ENCODE data around the gene L3MBTL2.
"Not testable (repeated sequence)": the region's sequence is repeated elsewhere in the genome, so short reads cannot be mapped to it uniquely, and the experiment has no call there.

The L3MBTL2 gene

GRCh38 chr22:41204992-41205900, at the start of gene L3MBTL2:
L3MBTL2 (plus strand) TSS chr22:41205312; CDS start chr22:41205363, 51 bp downstream.
- Histone ChIP-seq H3K4me3 (ENCODE audit: low read length) (peak within 1 kb of the TSS; percentile 57), H3K4me1 (ENCODE audit: control insufficient read depth, insufficient read depth, low read length) (peaks cover 8% of the 10 kb centered on the region), H3K9me3 (ENCODE audit: control insufficient read depth, low read length) (no peaks in the 10 kb centered on the region), H3K9ac (ENCODE audit: low read length) (peak within 1 kb of the TSS; percentile 65), H3K36me3 (ENCODE audit: control insufficient read depth, insufficient read depth, low read length) (no peaks in the 10 kb centered on the region), H3K27me3 (ENCODE audit: control insufficient read depth, insufficient read depth, low read length) (no peaks in the 10 kb centered on the region)

GRCh38 chr22:41157083-41157482, 48.0 kb upstream of the L3MBTL2 start:
- Histone ChIP-seq H3K9ac (ENCODE audit: low read length) (no peak overlapping the region), H3K36me3 (ENCODE audit: control insufficient read depth, insufficient read depth, low read length) (peaks cover 28% of the 10 kb centered on the region), H3K9me3 (ENCODE audit: control insufficient read depth, low read length) (no peaks in the 10 kb centered on the region), H3K4me1 (ENCODE audit: control insufficient read depth, insufficient read depth, low read length) (no peaks in the 10 kb centered on the region), H3K27me3 (ENCODE audit: control insufficient read depth, insufficient read depth, low read length) (no peaks in the 10 kb centered on the region), H3K4me3 (ENCODE audit: low read length) (no peak overlapping the region)

GRCh38 chr22:41169157-41169556, 36.0 kb upstream of the L3MBTL2 start:
- Histone ChIP-seq H3K36me3 (ENCODE audit: control insufficient read depth, insufficient read depth, low read length) (peaks cover 5% of the 10 kb centered on the region), H3K9ac (ENCODE audit: low read length) (no peak overlapping the region), H3K9me3 (ENCODE audit: control insufficient read depth, low read length) (no peaks in the 10 kb centered on the region), H3K27me3 (ENCODE audit: control insufficient read depth, insufficient read depth, low read length) (no peaks in the 10 kb centered on the region), H3K4me3 (ENCODE audit: low read length) (no peak overlapping the region), H3K4me1 (ENCODE audit: control insufficient read depth, insufficient read depth, low read length) (no peaks in the 10 kb centered on the region)

- H3K36me3 ChIP-seq (ENCODE audit: control insufficient read depth, insufficient read depth, low read length): peaks cover 5% of the 10 kb centered on the region
- no peaks in the 10 kb centered on the region for H3K4me1 ChIP-seq (ENCODE audit: control insufficient read depth, insufficient read depth, low read length)
These were observed 33.1 kb upstream of the L3MBTL2 start for GRCh38 chr22:41171996-41172395.

GRCh38 chr22:41175546-41175945, 29.6 kb upstream of the L3MBTL2 start:
- no peak overlapping the region for H3K9ac ChIP-seq (ENCODE audit: low read length)
- no peaks in the 10 kb centered on the region for H3K9me3 ChIP-seq (ENCODE audit: control insufficient read depth, low read length)
- H3K36me3 ChIP-seq (ENCODE audit: control insufficient read depth, insufficient read depth, low read length): peaks cover 17% of the 10 kb centered on the region
- H3K4me3 ChIP-seq (ENCODE audit: low read length): no peak overlapping the region
- H3K27me3 ChIP-seq (ENCODE audit: control insufficient read depth, insufficient read depth, low read length): no peaks in the 10 kb centered on the region
- no peaks in the 10 kb centered on the region for H3K4me1 ChIP-seq (ENCODE audit: control insufficient read depth, insufficient read depth, low read length)

More at GRCh38 chr22:41171996-41172395, 33.1 kb upstream of the L3MBTL2 start:
- no peaks in the 10 kb centered on the region for H3K27me3 ChIP-seq (ENCODE audit: control insufficient read depth, insufficient read depth, low read length)
- no peak overlapping the region for H3K9ac ChIP-seq (ENCODE audit: low read length)
- H3K4me3 ChIP-seq (ENCODE audit: low read length): no peak overlapping the region
- H3K9me3 ChIP-seq (ENCODE audit: control insufficient read depth, low read length): no peaks in the 10 kb centered on the region

- peaks cover 17% of the 10 kb centered on the region for H3K36me3 ChIP-seq (ENCODE audit: control insufficient read depth, insufficient read depth, low read length)
- no peaks in the 10 kb centered on the region for H3K27me3 ChIP-seq (ENCODE audit: control insufficient read depth, insufficient read depth, low read length)
- H3K4me1 ChIP-seq (ENCODE audit: control insufficient read depth, insufficient read depth, low read length): peaks cover 3% of the 10 kb centered on the region
- H3K9me3 ChIP-seq (ENCODE audit: control insufficient read depth, low read length): no peaks in the 10 kb centered on the region
- H3K4me3 ChIP-seq (ENCODE audit: low read length): no peak overlapping the region
- no peak overlapping the region for H3K9ac ChIP-seq (ENCODE audit: low read length)
These were observed 28.0 kb upstream of the L3MBTL2 start for GRCh38 chr22:41177040-41177621.

- Histone ChIP-seq H3K27me3 (ENCODE audit: control insufficient read depth, insufficient read depth, low read length) (no peaks in the 10 kb centered on the region), H3K36me3 (ENCODE audit: control insufficient read depth, insufficient read depth, low read length) (peaks cover 17% of the 10 kb centered on the region), H3K9ac (ENCODE audit: low read length) (no peak overlapping the region), H3K4me1 (ENCODE audit: control insufficient read depth, insufficient read depth, low read length) (peaks cover 4% of the 10 kb centered on the region), H3K9me3 (ENCODE audit: control insufficient read depth, low read length) (no peaks in the 10 kb centered on the region), H3K4me3 (ENCODE audit: low read length) (no peak overlapping the region)
These were observed 27.3 kb upstream of the L3MBTL2 start for GRCh38 chr22:41177622-41178424.

GRCh38 chr22:41178425-41178975, 26.6 kb upstream of the L3MBTL2 start:
- H3K27me3 ChIP-seq (ENCODE audit: control insufficient read depth, insufficient read depth, low read length): no peaks in the 10 kb centered on the region
- peaks cover 14% of the 10 kb centered on the region for H3K36me3 ChIP-seq (ENCODE audit: control insufficient read depth, insufficient read depth, low read length)
- no peaks in the 10 kb centered on the region for H3K9me3 ChIP-seq (ENCODE audit: control insufficient read depth, low read length)
- no peak overlapping the region for H3K4me3 ChIP-seq (ENCODE audit: low read length)
- peaks cover 4% of the 10 kb centered on the region for H3K4me1 ChIP-seq (ENCODE audit: control insufficient read depth, insufficient read depth, low read length)
- no peak overlapping the region for H3K9ac ChIP-seq (ENCODE audit: low read length)

GRCh38 chr22:41180362-41180761, 24.8 kb upstream of the L3MBTL2 start:
- not testable (repeated sequence) for H3K9me3 ChIP-seq (ENCODE audit: control insufficient read depth, low read length); H3K4me1 ChIP-seq (ENCODE audit: control insufficient read depth, insufficient read depth, low read length); H3K9ac ChIP-seq (ENCODE audit: low read length); H3K4me3 ChIP-seq (ENCODE audit: low read length); H3K27me3 ChIP-seq (ENCODE audit: control insufficient read depth, insufficient read depth, low read length)
- peaks cover 12% of the 10 kb centered on the region for H3K36me3 ChIP-seq (ENCODE audit: control insufficient read depth, insufficient read depth, low read length)

- Histone ChIP-seq H3K4me3 (ENCODE audit: low read length) (no peak overlapping the region), H3K36me3 (ENCODE audit: control insufficient read depth, insufficient read depth, low read length) (peaks cover 12% of the 10 kb centered on the region), H3K4me1 (ENCODE audit: control insufficient read depth, insufficient read depth, low read length) (peaks cover 4% of the 10 kb centered on the region), H3K9me3 (ENCODE audit: control insufficient read depth, low read length) (no peaks in the 10 kb centered on the region), H3K27me3 (ENCODE audit: control insufficient read depth, insufficient read depth, low read length) (no peaks in the 10 kb centered on the region), H3K9ac (ENCODE audit: low read length) (no peak overlapping the region)
These were observed 24.2 kb upstream of the L3MBTL2 start for GRCh38 chr22:41180926-41181325.

GRCh38 chr22:41181349-41182241, 23.5 kb upstream of the L3MBTL2 start:
- Histone ChIP-seq H3K4me3 (ENCODE audit: low read length) (no peak overlapping the region), H3K36me3 (ENCODE audit: control insufficient read depth, insufficient read depth, low read length) (peaks cover 12% of the 10 kb centered on the region), H3K4me1 (ENCODE audit: control insufficient read depth, insufficient read depth, low read length) (peaks cover 4% of the 10 kb centered on the region), H3K27me3 (ENCODE audit: control insufficient read depth, insufficient read depth, low read length) (no peaks in the 10 kb centered on the region), H3K9me3 (ENCODE audit: control insufficient read depth, low read length) (no peaks in the 10 kb centered on the region), H3K9ac (ENCODE audit: low read length) (no peak overlapping the region)
